Activated CD4-positive, alpha-beta memory T cell treated with anti-CD3 and anti-CD28 coated beads, Interleukin-2, amount 10 ng/mL, durations not matched to agents 7 days and 5 days (primary cell): ENCODE measurements around the gene FBXO31. TPM values are rescaled to one million over a fixed set of nuclear protein-coding genes. Genes with fewer than 3 reads are reported as not detected.
A peak's percentile ranks its signal among the peaks of the same experiment; 100 is the strongest.

Experiments
- CTCF ChIA-PET: fragments of 350-600 bp; sonication (Branson Sonifier 250); formaldehyde crosslinking; loops from one replicate; lab custom pipeline; 2021; ENCODE audit warnings: antibody characterized with exemption, inconsistent platforms; lab: Charles Lee
- POLR2A ChIA-PET: fragments of 350-600 bp; sonication (Branson Sonifier 250); formaldehyde crosslinking; loops from one replicate; lab custom pipeline; 2021; ENCODE audit warnings: antibody characterized with exemption; lab: Charles Lee
- DNase-seq: peaks from one replicate; pipeline ENCODE4 v3.0.0-alpha.2; 2020
- H3K27ac Mint-ChIP-seq: one replicate; pipeline ENCODE4 v1.8.0; 2021; ENCODE audit warnings: mild to moderate bottlenecking, mixed read lengths
- H3K27me3 Mint-ChIP-seq: one replicate; pipeline ENCODE4 v1.8.0; 2021; ENCODE audit warnings: mixed read lengths
- H3K36me3 Mint-ChIP-seq: one replicate; pipeline ENCODE4 v1.8.0; 2021; ENCODE audit warnings: low read depth, mixed read lengths
- H3K4me1 Mint-ChIP-seq: one replicate; pipeline ENCODE4 v1.8.0; 2021; ENCODE audit warnings: mixed read lengths
- H3K4me3 Mint-ChIP-seq: one replicate; pipeline ENCODE4 v1.8.0; 2021; ENCODE audit warnings: mild to moderate bottlenecking, mixed read lengths
- H3K9me3 Mint-ChIP-seq: one replicate; pipeline ENCODE4 v1.8.0; 2021; ENCODE audit warnings: mixed read lengths
- total RNA-seq, 2 experiments: library from RNA; stranded (reverse); gene quantifications; one replicate each; pipeline ENCODE4 v1.2.3, GENCODE V29; 2021

Gene FBXO31
- total RNA-seq, 2 experiments from 2014 or later = 28.8 to 29.0 TPM

- H3K27me3 Mint-ChIP-seq = no peaks in the 10 kb centered on the region
- peaks cover 5% of the 10 kb centered on the region for H3K36me3 Mint-ChIP-seq
- no peak for DNase-seq
- H3K4me3 Mint-ChIP-seq = no peak overlapping the region
- H3K9me3 Mint-ChIP-seq = peaks cover 4% of the 10 kb centered on the region
- no peak overlapping the region for H3K27ac Mint-ChIP-seq
- peaks cover 12% of the 10 kb centered on the region for H3K4me1 Mint-ChIP-seq
- CTCF ChIA-PET = interaction anchor here (0.6 kb wide), 1 partner anchor 36 kb away, joined by 3 read pairs; no protein-coding TSS in a partner anchor
- POLR2A ChIA-PET = no interaction called here
Observed at GRCh38 chr16:87311387-87311786, 72.2 kb downstream of the FBXO31 start.

- ChIA-PET CTCF (interaction anchor here (0.6 kb wide), 1 partner anchor 37 kb away, joined by 3 read pairs; no protein-coding TSS in a partner anchor), POLR2A (no interaction called here)
- no peak overlapping the region for H3K27ac Mint-ChIP-seq
- H3K4me1 Mint-ChIP-seq = peaks cover 7% of the 10 kb centered on the region
- no peak for DNase-seq
- H3K27me3 Mint-ChIP-seq = no peaks in the 10 kb centered on the region
- H3K36me3 Mint-ChIP-seq = peaks cover 5% of the 10 kb centered on the region
- H3K9me3 Mint-ChIP-seq = peaks cover 4% of the 10 kb centered on the region
- H3K4me3 Mint-ChIP-seq = no peak overlapping the region
Observed at GRCh38 chr16:87310610-87311009, 73.0 kb downstream of the FBXO31 start.

- DNase-seq = no peak
- peaks cover 5% of the 10 kb centered on the region for H3K36me3 Mint-ChIP-seq
- H3K9me3 Mint-ChIP-seq = peaks cover 4% of the 10 kb centered on the region
- ChIA-PET CTCF (no interaction called here), POLR2A (no interaction called here)
- no peak overlapping the region for H3K27ac Mint-ChIP-seq
- H3K4me3 Mint-ChIP-seq = no peak overlapping the region
- no peaks in the 10 kb centered on the region for H3K27me3 Mint-ChIP-seq
- H3K4me1 Mint-ChIP-seq = peaks cover 9% of the 10 kb centered on the region
Observed at GRCh38 chr16:87309620-87310525, 73.7 kb downstream of the FBXO31 start.

- DNase-seq = peak; percentile 31
- H3K4me3 Mint-ChIP-seq = no peak overlapping the region
- peaks cover 5% of the 10 kb centered on the region for H3K36me3 Mint-ChIP-seq
- H3K27me3 Mint-ChIP-seq = no peaks in the 10 kb centered on the region
- ChIA-PET POLR2A (interaction anchor here (1.8 to 1.9 kb wide), 2 partner anchors 8 to 74 kb away, joined by 7 to 9 read pairs; partner anchors contain the start of genes C16orf95 and FBXO31), CTCF (interaction anchor here (1.2 kb wide), 1 partner anchor 8 kb away, joined by 5 read pairs; the partner anchor contains the start of gene C16orf95)
- H3K27ac Mint-ChIP-seq = no peak overlapping the region
- H3K4me1 Mint-ChIP-seq = peaks cover 20% of the 10 kb centered on the region
- H3K9me3 Mint-ChIP-seq = peaks cover 4% of the 10 kb centered on the region
Observed at GRCh38 chr16:87308826-87309225, 74.8 kb downstream of the FBXO31 start.

GRCh38 chr16:87306516-87306915 lies 77.1 kb downstream of the FBXO31 start:
- ChIA-PET CTCF (interaction anchor here (2.2 kb wide), 1 partner anchor 8 kb away, joined by 6 read pairs; no protein-coding TSS in a partner anchor), POLR2A (no interaction called here)
- no peak overlapping the region for H3K4me3 Mint-ChIP-seq
- H3K9me3 Mint-ChIP-seq = peaks cover 4% of the 10 kb centered on the region
- DNase-seq = no peak
- no peak overlapping the region for H3K27ac Mint-ChIP-seq
- H3K36me3 Mint-ChIP-seq = peaks cover 5% of the 10 kb centered on the region
- H3K4me1 Mint-ChIP-seq = peaks cover 36% of the 10 kb centered on the region
- no peaks in the 10 kb centered on the region for H3K27me3 Mint-ChIP-seq

GRCh38 chr16:87305505-87306391 lies 77.8 kb downstream of the FBXO31 start:
- peaks cover 4% of the 10 kb centered on the region for H3K9me3 Mint-ChIP-seq
- peaks cover 5% of the 10 kb centered on the region for H3K36me3 Mint-ChIP-seq
- no peaks in the 10 kb centered on the region for H3K27me3 Mint-ChIP-seq
- no peak overlapping the region for H3K27ac Mint-ChIP-seq
- H3K4me3 Mint-ChIP-seq = no peak overlapping the region
- CTCF ChIA-PET = no interaction called here
- no peak for DNase-seq
- POLR2A ChIA-PET = interaction anchor here (2.5 kb wide), 1 partner anchor 12 kb away, joined by 31 read pairs; the partner anchor contains the start of gene C16orf95
- H3K4me1 Mint-ChIP-seq = peaks cover 36% of the 10 kb centered on the region

GRCh38 chr16:87304951-87305350 lies 78.6 kb downstream of the FBXO31 start:
- Mint-ChIP-seq H3K9me3 (peaks cover 4% of the 10 kb centered on the region), H3K27me3 (no peaks in the 10 kb centered on the region), H3K4me3 (no peak overlapping the region), H3K4me1 (peaks cover 36% of the 10 kb centered on the region), H3K27ac (no peak overlapping the region), H3K36me3 (peaks cover 5% of the 10 kb centered on the region)
- CTCF ChIA-PET = interaction anchor here (0.9 kb wide), 1 partner anchor 13 kb away, joined by 3 read pairs; the partner anchor contains the start of gene C16orf95
- no peak for DNase-seq
- POLR2A ChIA-PET = interaction anchor here (0.5 to 2.5 kb wide), 2 partner anchors 12 to 409 kb away, joined by 3 to 31 read pairs; partner anchors contain the start of gene C16orf95

- ChIA-PET POLR2A (interaction anchor here (1.1 to 2.5 kb wide), 2 partner anchors 9 to 13 kb away, joined by 3 to 31 read pairs; partner anchors contain the start of gene C16orf95), CTCF (interaction anchor here (0.9 to 1.2 kb wide), 3 partner anchors 11 to 14 kb away, joined by 3 to 4 read pairs (median 4); partner anchors contain the start of gene C16orf95)
- Mint-ChIP-seq H3K9me3 (peaks cover 4% of the 10 kb centered on the region), H3K27ac (peak overlapping the region; percentile 62), H3K27me3 (no peaks in the 10 kb centered on the region), H3K4me1 (peaks cover 35% of the 10 kb centered on the region), H3K4me3 (no peak overlapping the region), H3K36me3 (peaks cover 5% of the 10 kb centered on the region)
- no peak for DNase-seq
Observed at GRCh38 chr16:87303962-87304521, 79.5 kb downstream of the FBXO31 start.

- DNase-seq = no peak
- Mint-ChIP-seq H3K4me1 (peaks cover 30% of the 10 kb centered on the region), H3K27ac (peak overlapping the region; percentile 62), H3K9me3 (peaks cover under 1% of the 10 kb centered on the region), H3K27me3 (no peaks in the 10 kb centered on the region), H3K4me3 (no peak overlapping the region), H3K36me3 (peaks cover under 1% of the 10 kb centered on the region)
- ChIA-PET POLR2A (interaction anchor here (1.1 to 2.5 kb wide), 2 partner anchors 10 to 14 kb away, joined by 3 to 31 read pairs; partner anchors contain the start of gene C16orf95), CTCF (interaction anchor here (1.0 to 1.2 kb wide), 2 partner anchors 12 to 14 kb away, joined by 4 read pairs; partner anchors contain the start of gene C16orf95)
Observed at GRCh38 chr16:87303431-87303930, 80.1 kb downstream of the FBXO31 start.

GRCh38 chr16:87298857-87299465 lies 84.6 kb downstream of the FBXO31 start:
- POLR2A ChIA-PET = no interaction called here

GRCh38 chr16:87297918-87298631 lies 85.5 kb downstream of the FBXO31 start:
- peak; percentile 37 for DNase-seq
- peaks cover 2% of the 10 kb centered on the region for H3K9me3 Mint-ChIP-seq
- H3K4me1 Mint-ChIP-seq = peaks cover 10% of the 10 kb centered on the region
- ChIA-PET POLR2A (interaction anchor here (1.1 kb wide), 1 partner anchor 86 kb away, joined by 3 read pairs; the partner anchor contains the start of gene FBXO31), CTCF (interaction anchor here (0.6 to 1.6 kb wide), 6 partner anchors 8 to 951 kb away, joined by 3 to 8 read pairs (median 5); partner anchors contain the start of gene C16orf95)
- H3K27me3 Mint-ChIP-seq = no peaks in the 10 kb centered on the region
- H3K27ac Mint-ChIP-seq = no peak overlapping the region
- no peak overlapping the region for H3K4me3 Mint-ChIP-seq
- no peaks in the 10 kb centered on the region for H3K36me3 Mint-ChIP-seq

More at GRCh38 chr16:87298857-87299465, 84.6 kb downstream of the FBXO31 start:
- peaks cover 17% of the 10 kb centered on the region for H3K4me1 Mint-ChIP-seq
- no peaks in the 10 kb centered on the region for H3K36me3 Mint-ChIP-seq
- CTCF ChIA-PET = interaction anchor here (0.7 to 1.4 kb wide), 3 partner anchors 8 to 137 kb away, joined by 3 to 8 read pairs (median 6); partner anchors contain the start of gene C16orf95
- H3K4me3 Mint-ChIP-seq = no peak overlapping the region
- no peak for DNase-seq
- H3K27ac Mint-ChIP-seq = no peak overlapping the region
- H3K27me3 Mint-ChIP-seq = no peaks in the 10 kb centered on the region
- peaks cover 2% of the 10 kb centered on the region for H3K9me3 Mint-ChIP-seq
